K562 (cell line): ENCODE measurements around the gene DNMT3A. TPM values are rescaled to one million over a fixed set of nuclear protein-coding genes. Genes with fewer than 3 reads are reported as not detected.

Experiments
- ETS2 ChIP-seq: IDR thresholded peaks from 2 replicates; pipeline ENCODE4 v1.6.1; 2016; ENCODE audit warnings: borderline replicate concordance, missing genetic modification characterization, mild to moderate bottlenecking, moderate library complexity, missing compliant biosample characterization; ENCODE audit not compliant: poor library complexity, severe bottlenecking
- SMARCE1 ChIP-seq: fragments of 450-650 bp; IDR thresholded peaks from 2 replicates; pipeline ENCODE4 v1.7.1; 2016; ENCODE audit warnings: mild to moderate bottlenecking
- ZFX ChIP-seq: sonication (generic); formaldehyde crosslinking; IDR thresholded peaks from 2 replicates; pipeline ENCODE4 v1.8.0; 2022; ENCODE audit warnings: mild to moderate bottlenecking, missing genetic modification reagents, moderate library complexity
- ZNF583 ChIP-seq: fragments of 250-450 bp; sonication (Bioruptor Pico); IDR thresholded peaks from 2 replicates; pipeline ENCODE4 v1.4.0; 2020
- ZNF780A ChIP-seq: fragments of 250-450 bp; sonication (Bioruptor Pico); IDR thresholded peaks from 2 replicates; pipeline ENCODE4 v1.5.0; 2021; ENCODE audit warnings: mild to moderate bottlenecking
- polyA plus RNA-seq, 8 experiments: library from polyadenylated mRNA; depleted of rRNA in 4 of 8; stranded (reverse) in 5 of 8; unstranded in 3 of 8; fragments of >200 nt; fragmentation: Nextera tagmentation in 2 of 8; fragmentation: Illumina TruSeq in 1 of 8; extraction: Ambion mirVana in 2 of 8; extraction: Trizol in 1 of 8; gene quantifications; 2 replicates each; pipeline versions ENCODE4 v1.2.1 to v1.2.3, GENCODE V29; 2011 to 2014; ENCODE audit warnings: inconsistent platforms in 1 of 8, missing spikeins in 1 of 8
- total RNA-seq, 7 experiments: library from RNA; depleted of rRNA in 6 of 7; stranded (reverse); fragments of >200 nt in 6 of 7; fragmentation: Illumina TruSeq in 2 of 7; extraction: Trizol in 2 of 7; gene quantifications; 2 replicates each; pipeline versions ENCODE4 v1.2.1 to v1.2.3, GENCODE V29; 2011 to 2021; ENCODE audit warnings: low replicate concordance in 1 of 7
- TF ChIP-seq, protein P1 (sequence below), 2 experiments: fragments of 450-650 bp in 1 of 2; sonication (generic) in 1 of 2; formaldehyde crosslinking in 1 of 2; IDR thresholded peaks; 2 replicates each; pipeline versions ENCODE4 v1.7.1 to v1.9.0; 2016 to 2022; ENCODE audit warnings: inconsistent platforms in 1 of 2, mild to moderate bottlenecking in 1 of 2, missing genetic modification reagents in 1 of 2
- TF ChIP-seq, protein P2 (sequence below): sonication (generic); formaldehyde crosslinking; IDR thresholded peaks from 2 replicates; pipeline ENCODE4 v1.8.0; 2022; ENCODE audit warnings: missing genetic modification reagents, mild to moderate bottlenecking, borderline replicate concordance
- TF ChIP-seq, protein P3 (sequence below), 2 experiments: fragments of 200-800 bp in 1 of 2; sonication (Bioruptor generic) in 1 of 2; sonication (generic) in 1 of 2; formaldehyde crosslinking in 1 of 2; IDR thresholded peaks in 1 of 2; conservative IDR thresholded peaks in 1 of 2; 2 replicates each; pipeline versions ENCODE4 v1.5.0 to v1.6.1; 2016 to 2020; ENCODE audit warnings: missing compliant biosample characterization in 1 of 2, missing genetic modification characterization in 1 of 2, missing genetic modification reagents in 1 of 2
- TF ChIP-seq, protein P4 (sequence below): sonication (generic); formaldehyde crosslinking; IDR thresholded peaks from 2 replicates; pipeline ENCODE4 v1.8.0; 2022; ENCODE audit warnings: mild to moderate bottlenecking, missing genetic modification reagents

DNMT3A gene
- total and polyA plus RNA-seq, 9 of the 15 experiments (the other 6 are each of a cell fraction or from before 2014, with no cell fraction given): 3.0 to 16.0 (median 6.1) TPM

DNA sequence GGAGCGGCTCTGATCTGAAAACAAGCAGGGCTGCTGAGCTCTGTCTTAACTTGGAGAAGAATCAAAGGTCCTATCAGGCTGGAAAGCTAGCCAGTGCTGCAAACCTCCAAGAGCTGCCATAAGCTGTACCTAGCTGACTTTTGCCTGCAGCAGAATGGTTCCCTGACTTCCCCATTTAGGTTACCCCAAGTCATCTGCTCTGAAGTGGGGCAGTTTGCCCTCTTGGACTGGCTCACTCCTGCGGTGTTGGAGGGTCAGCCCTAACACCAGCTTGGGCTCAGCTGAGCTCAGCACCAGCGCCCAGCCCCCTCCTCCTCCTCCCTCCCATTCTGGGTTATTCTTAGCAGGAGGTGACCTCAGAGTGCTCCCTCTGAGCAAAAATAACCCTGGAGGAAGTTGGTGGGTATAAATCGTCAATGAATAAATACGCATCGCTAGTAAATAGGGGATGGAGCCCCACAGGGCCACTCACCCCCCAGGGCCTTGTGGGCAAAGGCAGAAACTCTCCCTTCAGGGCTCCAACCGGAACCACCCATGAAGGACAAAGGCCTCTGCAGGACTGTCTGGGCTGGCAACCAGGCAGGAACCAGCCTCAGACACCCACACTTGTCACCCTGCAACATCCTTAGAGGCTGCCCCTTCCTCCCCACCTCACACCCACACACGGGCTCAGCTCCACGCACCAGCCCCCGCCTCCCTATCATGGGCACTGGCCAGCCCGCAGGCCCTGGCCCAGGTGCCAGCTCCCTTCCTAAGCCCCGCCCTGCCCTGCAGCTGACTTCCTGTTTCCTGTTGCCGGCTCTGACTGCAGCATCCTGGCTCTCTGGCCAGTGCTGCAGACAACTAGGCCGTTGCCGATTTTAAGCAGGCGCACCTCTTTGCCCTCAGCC is 46.9 kb downstream of the DNMT3A start (continued):
- TF ChIP-seq, protein P1, sequence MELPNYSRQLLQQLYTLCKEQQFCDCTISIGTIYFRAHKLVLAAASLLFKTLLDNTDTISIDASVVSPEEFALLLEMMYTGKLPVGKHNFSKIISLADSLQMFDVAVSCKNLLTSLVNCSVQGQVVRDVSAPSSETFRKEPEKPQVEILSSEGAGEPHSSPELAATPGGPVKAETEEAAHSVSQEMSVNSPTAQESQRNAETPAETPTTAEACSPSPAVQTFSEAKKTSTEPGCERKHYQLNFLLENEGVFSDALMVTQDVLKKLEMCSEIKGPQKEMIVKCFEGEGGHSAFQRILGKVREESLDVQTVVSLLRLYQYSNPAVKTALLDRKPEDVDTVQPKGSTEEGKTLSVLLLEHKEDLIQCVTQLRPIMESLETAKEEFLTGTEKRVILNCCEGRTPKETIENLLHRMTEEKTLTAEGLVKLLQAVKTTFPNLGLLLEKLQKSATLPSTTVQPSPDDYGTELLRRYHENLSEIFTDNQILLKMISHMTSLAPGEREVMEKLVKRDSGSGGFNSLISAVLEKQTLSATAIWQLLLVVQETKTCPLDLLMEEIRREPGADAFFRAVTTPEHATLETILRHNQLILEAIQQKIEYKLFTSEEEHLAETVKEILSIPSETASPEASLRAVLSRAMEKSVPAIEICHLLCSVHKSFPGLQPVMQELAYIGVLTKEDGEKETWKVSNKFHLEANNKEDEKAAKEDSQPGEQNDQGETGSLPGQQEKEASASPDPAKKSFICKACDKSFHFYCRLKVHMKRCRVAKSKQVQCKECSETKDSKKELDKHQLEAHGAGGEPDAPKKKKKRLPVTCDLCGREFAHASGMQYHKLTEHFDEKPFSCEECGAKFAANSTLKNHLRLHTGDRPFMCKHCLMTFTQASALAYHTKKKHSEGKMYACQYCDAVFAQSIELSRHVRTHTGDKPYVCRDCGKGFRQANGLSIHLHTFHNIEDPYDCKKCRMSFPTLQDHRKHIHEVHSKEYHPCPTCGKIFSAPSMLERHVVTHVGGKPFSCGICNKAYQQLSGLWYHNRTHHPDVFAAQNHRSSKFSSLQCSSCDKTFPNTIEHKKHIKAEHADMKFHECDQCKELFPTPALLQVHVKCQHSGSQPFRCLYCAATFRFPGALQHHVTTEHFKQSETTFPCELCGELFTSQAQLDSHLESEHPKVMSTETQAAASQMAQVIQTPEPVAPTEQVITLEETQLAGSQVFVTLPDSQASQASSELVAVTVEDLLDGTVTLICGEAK (IDR thresholded peaks at IDR 0.05): peak; percentile 72
- TF ChIP-seq, protein P1 (CRISPR knock-in tag; IDR thresholded peaks at IDR 0.05): no peak
- TF ChIP-seq ETS2 (tag) (no peak), ZFX (CRISPR knock-in tag) (no peak), ZNF780A (CRISPR knock-in tag) (no peak), ZNF583 (no peak), SMARCE1 (no peak)
- TF ChIP-seq, protein P2, sequence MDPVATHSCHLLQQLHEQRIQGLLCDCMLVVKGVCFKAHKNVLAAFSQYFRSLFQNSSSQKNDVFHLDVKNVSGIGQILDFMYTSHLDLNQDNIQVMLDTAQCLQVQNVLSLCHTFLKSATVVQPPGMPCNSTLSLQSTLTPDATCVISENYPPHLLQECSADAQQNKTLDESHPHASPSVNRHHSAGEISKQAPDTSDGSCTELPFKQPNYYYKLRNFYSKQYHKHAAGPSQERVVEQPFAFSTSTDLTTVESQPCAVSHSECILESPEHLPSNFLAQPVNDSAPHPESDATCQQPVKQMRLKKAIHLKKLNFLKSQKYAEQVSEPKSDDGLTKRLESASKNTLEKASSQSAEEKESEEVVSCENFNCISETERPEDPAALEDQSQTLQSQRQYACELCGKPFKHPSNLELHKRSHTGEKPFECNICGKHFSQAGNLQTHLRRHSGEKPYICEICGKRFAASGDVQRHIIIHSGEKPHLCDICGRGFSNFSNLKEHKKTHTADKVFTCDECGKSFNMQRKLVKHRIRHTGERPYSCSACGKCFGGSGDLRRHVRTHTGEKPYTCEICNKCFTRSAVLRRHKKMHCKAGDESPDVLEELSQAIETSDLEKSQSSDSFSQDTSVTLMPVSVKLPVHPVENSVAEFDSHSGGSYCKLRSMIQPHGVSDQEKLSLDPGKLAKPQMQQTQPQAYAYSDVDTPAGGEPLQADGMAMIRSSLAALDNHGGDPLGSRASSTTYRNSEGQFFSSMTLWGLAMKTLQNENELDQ (CRISPR knock-in tag): no peak
- TF ChIP-seq, protein P3, sequence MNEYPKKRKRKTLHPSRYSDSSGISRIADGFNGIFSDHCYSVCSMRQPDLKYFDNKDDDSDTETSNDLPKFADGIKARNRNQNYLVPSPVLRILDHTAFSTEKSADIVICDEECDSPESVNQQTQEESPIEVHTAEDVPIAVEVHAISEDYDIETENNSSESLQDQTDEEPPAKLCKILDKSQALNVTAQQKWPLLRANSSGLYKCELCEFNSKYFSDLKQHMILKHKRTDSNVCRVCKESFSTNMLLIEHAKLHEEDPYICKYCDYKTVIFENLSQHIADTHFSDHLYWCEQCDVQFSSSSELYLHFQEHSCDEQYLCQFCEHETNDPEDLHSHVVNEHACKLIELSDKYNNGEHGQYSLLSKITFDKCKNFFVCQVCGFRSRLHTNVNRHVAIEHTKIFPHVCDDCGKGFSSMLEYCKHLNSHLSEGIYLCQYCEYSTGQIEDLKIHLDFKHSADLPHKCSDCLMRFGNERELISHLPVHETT (CRISPR knock-in tag; conservative IDR thresholded peaks at IDR 0.05 in 1 of 2, IDR thresholded peaks at IDR 0.05 in 1 of 2): no peak
- TF ChIP-seq, protein P4, sequence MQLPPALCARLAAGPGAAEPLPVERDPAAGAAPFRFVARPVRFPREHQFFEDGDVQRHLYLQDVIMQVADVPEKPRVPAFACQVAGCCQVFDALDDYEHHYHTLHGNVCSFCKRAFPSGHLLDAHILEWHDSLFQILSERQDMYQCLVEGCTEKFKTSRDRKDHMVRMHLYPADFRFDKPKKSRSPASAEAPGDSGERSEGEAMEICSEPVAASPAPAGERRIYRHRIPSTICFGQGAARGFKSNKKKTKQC: no peak
